Renal cortex interstitium (tissue), 15 donors: ENCODE measurements around the gene SLC27A5. TPM values are rescaled to one million over a fixed set of nuclear protein-coding genes. Genes with fewer than 3 reads are reported as not detected.

Source experiments
- DNase-seq, 11 donors: peaks; one replicate each; pipeline ENCODE4 v3.0.0-alpha.2; 2013; ENCODE audit warnings: low read depth in 9 of 11, low spot score in 4 of 11; ENCODE audit errors: extremely low read depth in 1 of 11
- long read RNA-seq, 16 experiments: transcript quantifications; one replicate each; lab custom pipeline, GENCODE V29; 2026
- polyA plus RNA-seq, 3 donors: library from polyadenylated mRNA; unstranded; fragments of 120-200 nt; gene quantifications; one replicate each; pipeline ENCODE4 v1.2.1, GENCODE V29; 2013; ENCODE audit not compliant: insufficient read length in 3 of 3

SLC27A5 gene, protein sequence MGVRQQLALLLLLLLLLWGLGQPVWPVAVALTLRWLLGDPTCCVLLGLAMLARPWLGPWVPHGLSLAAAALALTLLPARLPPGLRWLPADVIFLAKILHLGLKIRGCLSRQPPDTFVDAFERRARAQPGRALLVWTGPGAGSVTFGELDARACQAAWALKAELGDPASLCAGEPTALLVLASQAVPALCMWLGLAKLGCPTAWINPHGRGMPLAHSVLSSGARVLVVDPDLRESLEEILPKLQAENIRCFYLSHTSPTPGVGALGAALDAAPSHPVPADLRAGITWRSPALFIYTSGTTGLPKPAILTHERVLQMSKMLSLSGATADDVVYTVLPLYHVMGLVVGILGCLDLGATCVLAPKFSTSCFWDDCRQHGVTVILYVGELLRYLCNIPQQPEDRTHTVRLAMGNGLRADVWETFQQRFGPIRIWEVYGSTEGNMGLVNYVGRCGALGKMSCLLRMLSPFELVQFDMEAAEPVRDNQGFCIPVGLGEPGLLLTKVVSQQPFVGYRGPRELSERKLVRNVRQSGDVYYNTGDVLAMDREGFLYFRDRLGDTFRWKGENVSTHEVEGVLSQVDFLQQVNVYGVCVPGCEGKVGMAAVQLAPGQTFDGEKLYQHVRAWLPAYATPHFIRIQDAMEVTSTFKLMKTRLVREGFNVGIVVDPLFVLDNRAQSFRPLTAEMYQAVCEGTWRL
- polyA plus RNA-seq = 10 to 100 TPM in 2 of 3 donors, 1 to 10 TPM in 1; 7.8 to 13.4 (median 11.5) TPM
- long read RNA-seq, donor 1, full-length matches to known transcripts = 8 of 8 reads
- long read RNA-seq, donor 1, partial matches to known transcripts = 0 of 8 reads
- long read RNA-seq, donor 1, other reads (novel, unspliced or antisense) = 0 of 8 reads
- long read RNA-seq, donor 2, full-length matches to known transcripts = 9 of 9 reads
- long read RNA-seq, donor 2, partial matches to known transcripts = 0 of 9 reads
- long read RNA-seq, donor 2, other reads (novel, unspliced or antisense) = 0 of 9 reads
- long read RNA-seq, donor 3, full-length matches to known transcripts = 14 of 14 reads
- long read RNA-seq, donor 3, partial matches to known transcripts = 0 of 14 reads
- long read RNA-seq, donor 3, other reads (novel, unspliced or antisense) = 0 of 14 reads
- long read RNA-seq, donor 4, full-length matches to known transcripts = 9 of 9 reads
- long read RNA-seq, donor 4, partial matches to known transcripts = 0 of 9 reads
- long read RNA-seq, donor 4, other reads (novel, unspliced or antisense) = 0 of 9 reads
- long read RNA-seq, donor 5, full-length matches to known transcripts = 20 of 20 reads
- long read RNA-seq, donor 5, partial matches to known transcripts = 0 of 20 reads
- long read RNA-seq, donor 5, other reads (novel, unspliced or antisense) = 0 of 20 reads
- long read RNA-seq, donor 6, full-length matches to known transcripts = 16 of 22 reads
- long read RNA-seq, donor 6, partial matches to known transcripts = 6 of 22 reads
- long read RNA-seq, donor 6, other reads (novel, unspliced or antisense) = 0 of 22 reads
- long read RNA-seq, donor 7, full-length matches to known transcripts = 11 of 11 reads
- long read RNA-seq, donor 7, partial matches to known transcripts = 0 of 11 reads
- long read RNA-seq, donor 7, other reads (novel, unspliced or antisense) = 0 of 11 reads
- long read RNA-seq, donor 8, full-length matches to known transcripts = 24 of 32 reads
- long read RNA-seq, donor 8, partial matches to known transcripts = 8 of 32 reads
- long read RNA-seq, donor 8, other reads (novel, unspliced or antisense) = 0 of 32 reads
- long read RNA-seq, donor 9, full-length matches to known transcripts = 7 of 7 reads
- long read RNA-seq, donor 9, partial matches to known transcripts = 0 of 7 reads
- long read RNA-seq, donor 9, other reads (novel, unspliced or antisense) = 0 of 7 reads
- long read RNA-seq, donor 10, full-length matches to known transcripts = 7 of 7 reads
- long read RNA-seq, donor 10, partial matches to known transcripts = 0 of 7 reads
- long read RNA-seq, donor 10, other reads (novel, unspliced or antisense) = 0 of 7 reads
- long read RNA-seq, donor 11, full-length matches to known transcripts = 2 of 2 reads
- long read RNA-seq, donor 11, partial matches to known transcripts = 0 of 2 reads
- long read RNA-seq, donor 11, other reads (novel, unspliced or antisense) = 0 of 2 reads
- long read RNA-seq, donor 12, partial matches to known transcripts = 0 of 5 reads
- long read RNA-seq, donor 12, other reads (novel, unspliced or antisense) = 0 of 5 reads
- long read RNA-seq, donor 13, full-length matches to known transcripts = 20 of 20 reads
- long read RNA-seq, donor 13, partial matches to known transcripts = 0 of 20 reads
- long read RNA-seq, donor 13, other reads (novel, unspliced or antisense) = 0 of 20 reads
- long read RNA-seq, donor 14, full-length matches to known transcripts = 7 of 7 reads
- long read RNA-seq, donor 14, partial matches to known transcripts = 0 of 7 reads
- long read RNA-seq, donor 14, other reads (novel, unspliced or antisense) = 0 of 7 reads
- long read RNA-seq, donor 15, full-length matches to known transcripts = 4 of 4 reads
- long read RNA-seq, donor 15, partial matches to known transcripts = 0 of 4 reads
- long read RNA-seq, donor 15, other reads (novel, unspliced or antisense) = 0 of 4 reads
- long read RNA-seq, donor 16, full-length matches to known transcripts = 27 of 27 reads
- long read RNA-seq, donor 16, partial matches to known transcripts = 0 of 27 reads
- long read RNA-seq, donor 16, other reads (novel, unspliced or antisense) = 0 of 27 reads

GRCh38 chr19:58511353-58512208, at the start of gene SLC27A5:
SLC27A5 (minus strand) TSS chr19:58511992; CDS start chr19:58511955, 37 bp downstream.
- no peak for DNase-seq

DNA sequence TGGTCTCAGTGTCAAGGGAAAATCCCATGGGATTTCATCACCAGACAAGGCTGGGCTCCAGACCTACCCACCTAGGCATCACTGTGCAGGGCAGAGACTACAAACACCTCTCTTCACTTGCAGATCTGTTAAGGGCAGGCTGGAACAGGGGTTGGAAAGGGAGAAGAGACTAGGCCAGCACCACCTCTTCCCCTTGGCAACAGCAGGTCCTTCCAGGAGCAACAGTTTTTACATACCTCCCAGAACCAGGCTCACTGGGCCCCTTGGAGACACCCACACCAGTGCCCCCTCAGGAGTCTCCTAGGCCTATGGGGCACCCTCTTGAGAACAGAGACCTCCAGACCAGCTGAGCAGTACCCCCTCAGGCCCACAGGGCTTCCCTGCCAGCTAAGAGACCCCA, 49.1 kb upstream of the SLC27A5 start:
- DNase-seq = no peak

GRCh38 chr19:58560007-58560887, 48.5 kb upstream of the SLC27A5 start:
- DNase-seq = no peak

DNA sequence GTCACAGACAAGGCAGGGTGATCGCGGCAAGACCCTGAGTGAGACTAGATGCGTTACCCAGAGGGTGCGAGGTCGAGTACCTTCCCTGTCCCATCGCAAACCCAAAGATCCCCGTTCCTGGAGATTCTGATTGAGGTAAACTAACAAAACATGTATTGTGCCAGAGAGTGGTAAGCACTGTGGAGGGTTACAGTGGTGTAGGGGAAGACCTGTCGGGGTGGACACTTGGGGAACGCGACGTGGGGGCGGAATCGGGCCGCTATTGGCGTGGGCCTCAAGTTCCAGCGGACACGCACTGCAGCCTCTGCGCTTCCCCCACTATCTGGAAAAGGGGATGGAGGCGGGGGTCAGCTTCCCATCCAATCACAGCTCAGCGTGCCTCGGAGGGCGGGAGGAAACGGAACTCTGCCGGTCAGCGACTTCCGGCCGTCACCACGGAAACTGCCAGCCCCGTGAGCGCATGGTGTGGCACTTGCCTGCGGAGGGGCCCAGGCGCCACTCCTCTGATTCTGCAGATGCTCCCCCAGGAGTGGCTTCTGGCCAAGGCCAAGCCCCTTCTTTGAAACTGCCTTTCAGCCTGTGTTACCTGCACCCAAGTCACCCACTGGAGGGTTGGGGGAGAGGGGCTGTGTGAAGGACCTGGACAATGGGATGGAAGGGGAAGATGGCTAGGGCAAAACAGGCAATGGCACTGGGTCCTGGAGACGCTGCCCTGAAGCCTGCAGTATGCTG, 47.6 kb upstream of the SLC27A5 start:
- DNase-seq = peak in 9 of 11 donors; percentile 85 to 94 (median 88)

DNA sequence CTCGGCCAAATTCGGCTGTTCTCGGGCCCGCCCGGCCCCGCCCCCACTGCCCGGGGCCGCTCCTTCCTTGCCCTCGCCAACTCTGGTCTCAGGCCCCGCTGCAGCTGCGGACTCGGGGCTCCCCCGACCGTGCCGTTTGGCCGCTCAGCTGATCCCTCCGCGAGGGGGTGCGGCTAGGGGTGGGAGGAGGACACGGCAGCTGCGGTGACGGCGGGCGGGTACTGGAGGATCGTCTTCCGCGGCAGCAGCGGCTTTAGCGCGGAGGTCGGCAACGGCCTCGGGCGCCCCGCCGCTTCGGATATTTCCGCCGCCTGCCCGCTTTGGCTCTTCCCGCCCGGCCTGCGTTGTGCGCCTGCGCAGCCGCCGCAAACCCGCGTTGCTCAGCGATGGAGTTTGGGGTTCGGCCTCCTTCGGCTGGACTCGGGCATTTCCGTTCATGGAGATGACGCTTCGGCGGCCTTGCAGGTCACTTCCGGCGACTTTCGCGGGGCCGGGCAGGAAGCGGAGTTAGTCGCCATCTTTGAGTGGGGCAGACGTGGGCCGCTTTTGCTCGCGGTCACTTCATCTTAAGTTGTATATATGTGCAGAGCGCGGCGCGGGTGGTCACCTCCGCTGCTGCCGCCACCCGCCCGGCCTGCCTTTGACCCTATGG, 47.0 kb upstream of the SLC27A5 start:
- peak; percentile 93 to 99 (median 98) for DNase-seq

GRCh38 chr19:58558066-58558622, 46.4 kb upstream of the SLC27A5 start, which contains the start of gene UBE2M:
UBE2M (minus strand) TSS chr19:58558611; CDS start chr19:58558381, 230 bp downstream.
- DNase-seq = no peak

- DNase-seq = no peak
Measured at GRCh38 chr19:58557221-58558065, 45.7 kb upstream of the SLC27A5 start.

DNA sequence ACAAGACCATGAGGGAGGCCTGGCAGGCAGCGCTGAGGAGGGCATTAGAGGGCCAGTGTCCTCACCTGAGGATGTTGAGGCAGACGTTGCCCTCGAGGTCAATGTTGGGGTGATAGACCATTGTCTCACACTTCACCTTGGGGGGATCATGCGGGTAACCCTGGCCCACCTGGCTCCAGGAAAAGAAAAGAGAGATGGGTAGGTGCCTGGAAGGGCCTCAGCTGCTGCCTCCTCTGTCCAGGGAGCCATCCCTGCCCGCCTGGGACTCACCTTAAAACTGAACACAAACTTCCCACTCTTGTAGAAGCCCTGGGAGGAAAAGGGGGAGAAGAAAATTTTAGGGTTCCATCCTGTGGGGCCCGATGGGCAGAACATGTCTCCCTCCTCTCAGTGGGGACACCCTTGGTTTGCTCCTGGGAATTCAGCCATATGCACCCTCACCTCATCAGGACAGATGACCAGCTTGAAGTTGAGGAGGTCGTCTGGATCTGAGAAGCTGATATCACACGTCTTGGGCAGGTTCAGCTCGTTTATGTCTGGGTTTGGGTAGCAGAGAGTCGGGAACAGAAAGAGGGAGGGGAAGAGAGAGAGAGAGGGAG, 44.9 kb upstream of the SLC27A5 start:
- no peak for DNase-seq

- DNase-seq = no peak
Measured at GRCh38 chr19:58555920-58556621, 44.3 kb upstream of the SLC27A5 start.

GRCh38 chr19:58555369-58555885, 43.6 kb upstream of the SLC27A5 start:
- no peak for DNase-seq
